GM18517 (cell line): ENCODE results near the gene DENND4C.
"Not testable (repeated sequence)": the region's sequence is repeated elsewhere in the genome, so short reads cannot be mapped to it uniquely, and the experiment has no call there.

Experiments
- ATAC-seq: cut with Tn5 transposase; IDR thresholded peaks from one replicate; pipeline ENCODE4 v1.9.1; 2021; ENCODE audit warnings: mild to moderate bottlenecking, moderate library complexity; ENCODE audit not compliant: unreplicated experiment

The DENND4C gene

GRCh38 chr9:19408693-19409400, 178.4 kb downstream of the DENND4C start, which contains the start of gene ACER2:
Gene ACER2 (plus strand): TSS chr9:19409009. CDS start chr9:19409085, 76 bp downstream.
- ATAC-seq = peak; percentile 90

- peak; percentile 12 for ATAC-seq
These were observed 179.1 kb downstream of the DENND4C start for GRCh38 chr9:19409401-19410194.

GRCh38 chr9:19410195-19410503, 179.7 kb downstream of the DENND4C start:
- ATAC-seq = no peak

GRCh38 chr9:19410594-19410993, 180.1 kb downstream of the DENND4C start:
- ATAC-seq = no peak

GRCh38 chr9:19411316-19411715, 180.8 kb downstream of the DENND4C start:
- ATAC-seq = no peak

- not testable (repeated sequence) for ATAC-seq
These were observed 183.0 kb downstream of the DENND4C start for GRCh38 chr9:19413456-19413855.

- no peak for ATAC-seq
These were observed 185.7 kb downstream of the DENND4C start for GRCh38 chr9:19416143-19416542.

- ATAC-seq = no peak
These were observed 190.4 kb downstream of the DENND4C start for GRCh38 chr9:19420877-19421276.
